Naive thymus-derived CD4-positive, alpha-beta T cell (primary cell): Measurements from ENCODE around the gene PHLPP1. TPM values are rescaled to one million over a fixed set of nuclear protein-coding genes. Genes with fewer than 3 reads are reported as not detected.

Experiments
- ATAC-seq: fragments of 150-1000 bp; cut with Tn5 transposase; 2 replicates; pipeline ENCODE4 v1.10.0; 2021; ENCODE audit warnings: mild to moderate bottlenecking, moderate library complexity
- CTCF ChIA-PET: fragments of 350-600 bp; sonication (Branson Sonifier 250); formaldehyde crosslinking; loops from one replicate; lab custom pipeline; 2021; ENCODE audit warnings: antibody characterized with exemption; lab: Charles Lee
- POLR2A ChIA-PET: fragments of 350-600 bp; sonication (Branson Sonifier 250); formaldehyde crosslinking; loops from one replicate; lab custom pipeline; 2021; ENCODE audit warnings: antibody characterized with exemption, inconsistent platforms; lab: Charles Lee
- DNase-seq, 9 donors: peaks; one replicate each; pipeline versions ENCODE4 v3.0.0 to v3.0.0-alpha.2; 2020 to 2022; ENCODE audit warnings: mixed read lengths in 1 of 9
- H3K27ac ChIP-seq: one replicate; pipeline ENCODE4 v1.7.0; 2013; ENCODE audit warnings: mild to moderate bottlenecking, low read depth, low read length, moderate library complexity
- H3K27me3 ChIP-seq, 2 donors: one replicate each; pipeline ENCODE4 v1.7.0; 2013; ENCODE audit warnings: low read length in 2 of 2, mild to moderate bottlenecking in 2 of 2, moderate library complexity in 2 of 2; ENCODE audit not compliant: control insufficient read depth in 2 of 2, insufficient read depth in 2 of 2
- H3K36me3 ChIP-seq, 3 experiments: 1 replicate in 2 of 3; 2 replicates in 1 of 3; pipeline ENCODE4 v1.7.0; 2013; ENCODE audit warnings: low read length in 3 of 3, mild to moderate bottlenecking in 3 of 3, moderate library complexity in 1 of 3; ENCODE audit not compliant: insufficient read depth in 3 of 3, control insufficient read depth in 2 of 3
- H3K4me1 ChIP-seq, 2 donors: one replicate each; pipeline ENCODE4 v1.7.0; 2013; ENCODE audit warnings: low read length in 2 of 2, mild to moderate bottlenecking in 2 of 2, moderate library complexity in 1 of 2; ENCODE audit not compliant: control insufficient read depth in 2 of 2, insufficient read depth in 2 of 2
- H3K4me3 ChIP-seq: 2 replicates; pipeline ENCODE4 v1.7.0; 2013; ENCODE audit warnings: mild to moderate bottlenecking, low read length
- H3K9me3 ChIP-seq, 3 experiments: 1 replicate in 2 of 3; 2 replicates in 1 of 3; pipeline ENCODE4 v1.7.0; 2013; ENCODE audit warnings: low read length in 3 of 3; ENCODE audit not compliant: control insufficient read depth in 2 of 3
- H3K27ac Mint-ChIP-seq, 9 donors: one replicate each; pipeline ENCODE4 v1.8.0; 2020 to 2022; ENCODE audit warnings: mixed read lengths in 9 of 9, mild to moderate bottlenecking in 8 of 9, moderate library complexity in 5 of 9, inconsistent platforms in 2 of 9
- H3K27me3 Mint-ChIP-seq, 5 donors: one replicate each; pipeline ENCODE4 v1.8.0; 2021 to 2022; ENCODE audit warnings: mixed read lengths in 5 of 5, mild to moderate bottlenecking in 1 of 5
- H3K36me3 Mint-ChIP-seq, 5 donors: one replicate each; pipeline ENCODE4 v1.8.0; 2020 to 2022; ENCODE audit warnings: mixed read lengths in 5 of 5, mild to moderate bottlenecking in 3 of 5, inconsistent platforms in 1 of 5
- H3K4me1 Mint-ChIP-seq, 7 donors: one replicate each; pipeline ENCODE4 v1.8.0; 2020 to 2022; ENCODE audit warnings: mixed read lengths in 7 of 7, mild to moderate bottlenecking in 3 of 7, inconsistent platforms in 1 of 7
- H3K4me3 Mint-ChIP-seq, 10 donors: one replicate each; pipeline ENCODE4 v1.8.0; 2020 to 2022; ENCODE audit warnings: mild to moderate bottlenecking in 10 of 10, mixed read lengths in 10 of 10, moderate library complexity in 6 of 10, inconsistent platforms in 2 of 10
- H3K9me3 Mint-ChIP-seq, 11 donors: one replicate each; pipeline ENCODE4 v1.8.0; 2020 to 2022; ENCODE audit warnings: mixed read lengths in 11 of 11, mild to moderate bottlenecking in 4 of 11, inconsistent platforms in 1 of 11, moderate library complexity in 1 of 11
- intact Hi-C, 2 donors: fragments of 100-400 bp; cut with micrococcal nuclease; formaldehyde crosslinking; loops; one replicate each; pipeline ENCODE4 v1.15.1; 2023
- polyA plus RNA-seq, 2 donors: library from polyadenylated mRNA; unstranded; fragments of 300-500 nt; fragmentation: Illumina TruSeq; gene quantifications; one replicate each; pipeline ENCODE4 v1.2.3, GENCODE V29; 2021
- total RNA-seq, 6 experiments: library from RNA in 5 of 6; stranded (reverse) in 5 of 6; gene quantifications; 1 replicate in 5 of 6; 2 replicates in 1 of 6; pipeline ENCODE4 v1.2.3 and lab custom pipeline; 2021 to 2026

PHLPP1 gene
- total and polyA plus RNA-seq, 7 experiments from 2014 or later, result 0.07 to 9.7 (median 6.9) TPM

- H3K4me3 Mint-ChIP-seq, result no peak overlapping the region
These were observed 96.3 kb downstream of the PHLPP1 start for GRCh38 chr18:62811674-62812073.

DNA sequence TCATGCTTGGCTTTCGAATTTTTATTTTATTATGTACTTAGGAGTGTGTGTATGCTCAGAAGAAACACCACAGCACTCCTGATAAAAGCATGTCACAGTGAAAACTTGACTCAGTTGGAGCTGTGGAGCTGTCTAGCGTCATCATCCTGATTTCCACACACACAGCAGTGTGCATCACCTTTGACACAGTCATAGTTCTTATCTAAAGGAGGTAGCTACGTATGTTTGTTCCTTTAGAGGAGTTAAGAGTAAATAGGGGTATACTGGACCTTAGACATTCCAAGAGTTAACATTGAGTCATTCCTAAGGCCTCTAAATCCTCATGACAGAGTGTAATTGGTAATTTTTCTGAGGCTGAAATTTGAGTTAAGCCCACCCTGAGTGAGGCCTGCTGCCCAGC, 96.9 kb downstream of the PHLPP1 start:
- Mint-ChIP-seq H3K27ac (no peak overlapping the region), H3K9me3 (no peaks in the 10 kb centered on the region), H3K36me3 (peaks cover 0 to 2% (median 0%) of the 10 kb centered on the region in 5 donors), H3K27me3 (peaks cover 0 to 4% (median 0%) of the 10 kb centered on the region in 5 donors), H3K4me3 (no peak overlapping the region), H3K4me1 (peaks cover 0 to 9% (median 0%) of the 10 kb centered on the region in 7 donors)
- DNase-seq, result no peak
- Histone ChIP-seq H3K9me3 (no peaks in the 10 kb centered on the region), H3K27me3 (no peaks in the 10 kb centered on the region), H3K36me3 (no peaks in the 10 kb centered on the region), H3K27ac (no peak overlapping the region), H3K4me1 (no peaks in the 10 kb centered on the region), H3K4me3 (no peak overlapping the region)
- ChIA-PET POLR2A (no interaction called here), CTCF (no interaction called here)
- intact Hi-C loops, result no loop called here
- ATAC-seq, result no peak

More at GRCh38 chr18:62811674-62812073, 96.3 kb downstream of the PHLPP1 start:
- Histone ChIP-seq H3K36me3 (no peaks in the 10 kb centered on the region), H3K4me1 (no peaks in the 10 kb centered on the region), H3K9me3 (no peaks in the 10 kb centered on the region), H3K27ac (no peak overlapping the region), H3K4me3 (no peak overlapping the region), H3K27me3 (no peaks in the 10 kb centered on the region)
- peaks cover 0 to 9% (median 0%) of the 10 kb centered on the region in 7 donors for H3K4me1 Mint-ChIP-seq
- H3K27ac Mint-ChIP-seq, result no peak overlapping the region
- ChIA-PET CTCF (interaction anchor here (0.7 kb wide), 2 partner anchors 35 to 575 kb away, joined by 3 read pairs; no protein-coding TSS in a partner anchor), POLR2A (no interaction called here)
- intact Hi-C loops, result no loop called here
- H3K36me3 Mint-ChIP-seq, result no peaks in the 10 kb centered on the region
- DNase-seq, result no peak
- H3K9me3 Mint-ChIP-seq, result no peaks in the 10 kb centered on the region
- H3K27me3 Mint-ChIP-seq, result peaks cover 0 to 5% (median 0%) of the 10 kb centered on the region in 5 donors
- ATAC-seq, result no peak

GRCh38 chr18:62812876-62813275, 97.5 kb downstream of the PHLPP1 start:
- Mint-ChIP-seq H3K27me3 (peaks cover 0 to 4% (median 0%) of the 10 kb centered on the region in 5 donors), H3K27ac (no peak overlapping the region), H3K36me3 (peaks cover 0 to 4% (median 0%) of the 10 kb centered on the region in 5 donors), H3K4me3 (no peak overlapping the region), H3K4me1 (peaks cover 0 to 9% (median 0%) of the 10 kb centered on the region in 7 donors), H3K9me3 (no peaks in the 10 kb centered on the region)
- POLR2A ChIA-PET, result no interaction called here
- intact Hi-C loops, result no loop called here
- H3K27ac ChIP-seq, result no peak overlapping the region
- no peaks in the 10 kb centered on the region for H3K27me3 ChIP-seq
- DNase-seq (no peak), ATAC-seq (no peak)
- CTCF ChIA-PET, result no interaction called here
- no peaks in the 10 kb centered on the region for H3K9me3 ChIP-seq
- no peaks in the 10 kb centered on the region for H3K36me3 ChIP-seq
- no peaks in the 10 kb centered on the region for H3K4me1 ChIP-seq
- no peak overlapping the region for H3K4me3 ChIP-seq

GRCh38 chr18:62814132-62814759, 98.9 kb downstream of the PHLPP1 start:
- H3K9me3 ChIP-seq, result no peaks in the 10 kb centered on the region
- POLR2A ChIA-PET, result no interaction called here
- Mint-ChIP-seq H3K9me3 (no peaks in the 10 kb centered on the region), H3K36me3 (peaks cover 0 to 4% (median 0%) of the 10 kb centered on the region in 5 donors), H3K4me1 (peaks cover 0 to 9% (median 0%) of the 10 kb centered on the region in 7 donors), H3K4me3 (no peak overlapping the region), H3K27ac (no peak overlapping the region), H3K27me3 (peaks cover 0 to 4% (median 0%) of the 10 kb centered on the region in 5 donors)
- H3K27me3 ChIP-seq, result no peaks in the 10 kb centered on the region
- H3K27ac ChIP-seq, result no peak overlapping the region
- DNase-seq, result no peak
- H3K36me3 ChIP-seq, result no peaks in the 10 kb centered on the region
- no peak for ATAC-seq
- CTCF ChIA-PET, result no interaction called here
- intact Hi-C loops, result no loop called here
- no peaks in the 10 kb centered on the region for H3K4me1 ChIP-seq
- no peak overlapping the region for H3K4me3 ChIP-seq

DNA sequence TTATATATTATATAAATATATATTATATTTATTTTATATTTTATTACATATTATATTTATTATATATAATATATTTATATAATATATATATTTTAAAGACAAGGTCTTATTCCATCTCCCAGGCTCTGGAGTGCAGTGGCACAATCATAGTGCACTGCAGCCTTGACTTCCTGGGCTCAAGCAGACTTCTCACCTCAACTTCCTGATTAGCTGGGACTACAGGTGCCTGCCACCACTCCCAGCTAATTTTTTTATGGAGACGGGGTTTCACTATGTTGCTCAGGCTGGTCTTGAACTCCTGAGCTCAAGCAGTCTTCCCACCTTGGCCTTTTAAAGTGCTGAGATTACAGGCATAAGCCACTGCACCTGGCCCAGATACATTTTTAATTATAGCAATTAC, 110.0 kb downstream of the PHLPP1 start:
- CTCF ChIA-PET, result no interaction called here
- H3K4me1 Mint-ChIP-seq, result peaks cover 0 to 6% (median 0%) of the 10 kb centered on the region in 7 donors
- Histone ChIP-seq H3K27ac (no peak overlapping the region), H3K27me3 (no peaks in the 10 kb centered on the region), H3K9me3 (no peaks in the 10 kb centered on the region), H3K4me1 (no peaks in the 10 kb centered on the region), H3K36me3 (no peaks in the 10 kb centered on the region), H3K4me3 (no peak overlapping the region)
- DNase-seq (no peak), ATAC-seq (no peak)
- H3K27me3 Mint-ChIP-seq, result peaks cover 0 to 3% (median 0%) of the 10 kb centered on the region in 5 donors
- H3K4me3 Mint-ChIP-seq, result no peak overlapping the region
- H3K9me3 Mint-ChIP-seq, result no peaks in the 10 kb centered on the region
- POLR2A ChIA-PET, result no interaction called here
- peaks cover 0 to 6% (median 4%) of the 10 kb centered on the region in 5 donors for H3K36me3 Mint-ChIP-seq
- no peak overlapping the region for H3K27ac Mint-ChIP-seq
- intact Hi-C loops, result no loop called here

DNA sequence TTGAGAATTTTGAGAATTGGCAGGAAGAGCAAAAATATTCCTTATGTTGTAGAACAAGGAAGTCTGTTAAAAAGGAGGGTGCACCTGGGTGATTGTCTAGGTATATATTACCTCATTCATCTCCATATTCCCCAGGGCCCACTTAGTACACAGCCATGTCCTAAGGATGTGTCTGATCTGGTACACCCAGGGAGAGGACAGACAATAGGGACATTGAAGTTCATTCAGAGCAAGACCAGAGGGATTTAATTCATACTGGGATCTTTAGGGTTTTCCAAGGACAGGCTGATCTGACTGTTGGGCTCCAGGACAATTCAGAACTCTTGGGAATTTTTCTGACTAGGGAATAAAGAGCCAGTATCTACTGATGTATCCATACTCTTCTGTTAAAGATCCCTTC, 112.1 kb downstream of the PHLPP1 start:
- Histone ChIP-seq H3K4me3 (no peak overlapping the region), H3K36me3 (no peaks in the 10 kb centered on the region), H3K27ac (no peak overlapping the region), H3K9me3 (no peaks in the 10 kb centered on the region), H3K27me3 (no peaks in the 10 kb centered on the region), H3K4me1 (no peaks in the 10 kb centered on the region)
- Mint-ChIP-seq H3K27me3 (peaks cover 0 to 2% (median 0%) of the 10 kb centered on the region in 5 donors), H3K4me3 (no peak overlapping the region), H3K9me3 (no peaks in the 10 kb centered on the region), H3K36me3 (peaks cover 0 to 10% (median 9%) of the 10 kb centered on the region in 5 donors), H3K27ac (no peak overlapping the region), H3K4me1 (peaks cover 0 to 7% (median 0%) of the 10 kb centered on the region in 7 donors)
- intact Hi-C loops, result no loop called here
- DNase-seq, result no peak
- ATAC-seq, result no peak
- POLR2A ChIA-PET, result no interaction called here
- CTCF ChIA-PET, result no interaction called here

DNA sequence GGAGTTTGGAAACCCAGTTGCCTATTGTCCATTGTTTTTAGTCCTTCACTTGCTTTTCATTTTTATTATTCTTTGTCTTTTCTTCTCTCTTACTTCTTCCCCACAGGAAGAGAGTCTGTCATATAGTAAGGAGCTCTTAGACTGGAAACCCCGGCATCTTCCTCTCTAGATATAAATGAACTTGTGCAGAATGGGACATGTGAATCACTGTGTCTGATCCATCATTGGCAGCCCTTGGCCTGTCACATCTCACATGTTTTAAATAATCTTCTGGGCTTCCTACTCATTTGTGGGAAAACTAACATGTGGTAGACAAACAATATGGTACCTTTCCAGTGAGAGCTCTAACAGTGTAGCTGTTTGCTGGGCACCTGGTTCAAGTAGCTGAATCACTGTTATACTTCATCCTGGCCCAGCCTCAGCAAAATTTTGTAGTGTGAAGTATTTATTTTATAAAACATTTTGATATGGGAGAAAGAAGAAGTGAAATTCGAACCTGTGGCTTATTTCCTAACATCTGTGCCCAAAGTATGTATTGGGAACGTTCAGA, 112.8 kb downstream of the PHLPP1 start:
- intact Hi-C loops, result no loop called here
- ChIA-PET CTCF (no interaction called here), POLR2A (no interaction called here)
- Histone ChIP-seq H3K4me3 (no peak overlapping the region), H3K27ac (no peak overlapping the region), H3K4me1 (no peaks in the 10 kb centered on the region), H3K9me3 (no peaks in the 10 kb centered on the region), H3K36me3 (no peaks in the 10 kb centered on the region), H3K27me3 (no peaks in the 10 kb centered on the region)
- DNase-seq (no peak), ATAC-seq (no peak)
- Mint-ChIP-seq H3K9me3 (no peaks in the 10 kb centered on the region), H3K27ac (peak overlapping the region in 1 of 9 donors; percentile 43), H3K36me3 (peaks cover 0 to 10% (median 9%) of the 10 kb centered on the region in 5 donors), H3K4me3 (no peak overlapping the region), H3K27me3 (no peaks in the 10 kb centered on the region), H3K4me1 (peaks cover 0 to 8% (median 0%) of the 10 kb centered on the region in 7 donors)
